Spinal cord (tissue), 10 donors: ENCODE data around the gene MTHFD1L. TPM values are rescaled to one million over a fixed set of nuclear protein-coding genes. Genes with fewer than 3 reads are reported as not detected.
A peak's percentile ranks its signal among the peaks of the same experiment; 100 is the strongest.

ENCODE experiments used
- DNase-seq, 6 donors: peaks; one replicate each; pipeline versions ENCODE4 v3.0.0 to v3.0.0-alpha.2; 2013 to 2015; ENCODE audit warnings: low spot score in 6 of 6, low read depth in 4 of 6
- H3K27ac ChIP-seq: one replicate; pipeline ENCODE4 v1.5.1; 2013; ENCODE audit warnings: low read depth, low read length, control low read depth
- H3K27me3 ChIP-seq: one replicate; pipeline ENCODE4 v1.6.1; 2013; ENCODE audit warnings: low read length; ENCODE audit not compliant: control insufficient read depth, insufficient read depth
- H3K36me3 ChIP-seq: one replicate; pipeline ENCODE4 v1.6.1; 2013; ENCODE audit warnings: low read length; ENCODE audit not compliant: control insufficient read depth, insufficient read depth
- H3K4me1 ChIP-seq: one replicate; pipeline ENCODE4 v1.6.1; 2013; ENCODE audit warnings: low read length; ENCODE audit not compliant: control insufficient read depth, insufficient read depth
- H3K4me3 ChIP-seq: one replicate; pipeline ENCODE4 v1.5.1; 2013; ENCODE audit warnings: low read depth, low read length, control low read depth
- H3K9me3 ChIP-seq: one replicate; pipeline ENCODE4 v1.6.1; 2013; ENCODE audit warnings: low read length; ENCODE audit not compliant: control insufficient read depth, insufficient read depth
- WGBS: methylation state at CpG from one replicate; pipeline ENCODE4 v1.1.5; 2013; ENCODE audit warnings: missing lambda C conversion rate; ENCODE audit not compliant: insufficient coverage; 5-methylcytosine and 5-hydroxymethylcytosine counted together
- polyA plus RNA-seq, 2 donors: library from polyadenylated mRNA; unstranded; fragments of 120-200 nt; gene quantifications; one replicate each; pipeline ENCODE4 v1.2.1, GENCODE V29; 2013; ENCODE audit not compliant: insufficient read length in 2 of 2
- total RNA-seq, 2 donors: library from RNA; depleted of rRNA in 1 of 2; stranded (reverse); fragments of 120-200 nt in 1 of 2; fragments of >200 nt in 1 of 2; gene quantifications; one replicate each; pipeline versions ENCODE4 v1.2.3 to v1.2.4, GENCODE V29; 2013 to 2014
- donor health status: healthy.

MTHFD1L gene
- total and polyA plus RNA-seq, 4 donors, result 15.0 to 21.6 (median 17.8) TPM

GRCh38 chr6:150907383-150907782, 41.9 kb downstream of the MTHFD1L start:
- no peak for DNase-seq
- no peak overlapping the region for H3K4me3 ChIP-seq
- H3K4me1 ChIP-seq, result peaks cover 4% of the 10 kb centered on the region
- H3K27me3 ChIP-seq, result no peaks in the 10 kb centered on the region
- WGBS, result 83% methylated on average over 3 of the region's 8 CpGs
- H3K27ac ChIP-seq, result peak overlapping the region; percentile 62
- no peaks in the 10 kb centered on the region for H3K9me3 ChIP-seq
- peaks cover 7% of the 10 kb centered on the region for H3K36me3 ChIP-seq

DNA sequence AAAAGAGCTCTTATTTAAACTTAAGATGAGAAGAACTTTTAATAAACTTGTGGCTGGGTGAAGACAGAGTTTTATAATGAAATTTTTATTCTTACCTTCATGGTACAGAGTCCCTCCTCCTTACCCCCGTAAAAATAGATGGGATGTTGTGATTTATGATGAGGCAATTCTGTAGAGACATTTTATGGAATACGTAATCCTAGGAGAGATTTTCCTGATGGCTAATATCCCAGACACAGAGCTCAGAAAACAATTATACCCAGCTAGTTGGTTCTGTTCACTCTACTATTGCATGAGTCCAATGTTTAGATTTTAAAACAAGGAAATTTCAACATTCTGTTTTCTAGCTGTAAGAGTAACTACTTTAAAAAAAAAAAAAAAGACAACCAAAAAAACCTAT, 43.4 kb downstream of the MTHFD1L start:
- Histone ChIP-seq H3K36me3 (peaks cover 10% of the 10 kb centered on the region), H3K4me1 (peaks cover 4% of the 10 kb centered on the region), H3K4me3 (no peak overlapping the region), H3K27me3 (no peaks in the 10 kb centered on the region), H3K27ac (no peak overlapping the region), H3K9me3 (no peaks in the 10 kb centered on the region)
- WGBS, result no CpG with 5 or more reads among the region's 2 CpGs
- no peak for DNase-seq

GRCh38 chr6:150910561-150910960, 45.1 kb downstream of the MTHFD1L start:
- Histone ChIP-seq H3K27ac (no peak overlapping the region), H3K4me1 (peaks cover 4% of the 10 kb centered on the region), H3K9me3 (no peaks in the 10 kb centered on the region), H3K36me3 (peaks cover 10% of the 10 kb centered on the region), H3K4me3 (no peak overlapping the region), H3K27me3 (no peaks in the 10 kb centered on the region)
- WGBS, result no CpG with 5 or more reads among the region's 2 CpGs
- DNase-seq, result no peak

GRCh38 chr6:150914372-150914771, 48.9 kb downstream of the MTHFD1L start:
- no peak for DNase-seq
- no peaks in the 10 kb centered on the region for H3K4me1 ChIP-seq
- no peaks in the 10 kb centered on the region for H3K27me3 ChIP-seq
- H3K9me3 ChIP-seq, result no peaks in the 10 kb centered on the region
- no peak overlapping the region for H3K4me3 ChIP-seq
- 100% methylated on average over 2 of the region's 6 CpGs for WGBS
- peaks cover 5% of the 10 kb centered on the region for H3K36me3 ChIP-seq
- no peak overlapping the region for H3K27ac ChIP-seq

- H3K4me1 ChIP-seq, result no peaks in the 10 kb centered on the region
- H3K36me3 ChIP-seq, result peaks cover 12% of the 10 kb centered on the region
- peak in 1 of 6 donors; percentile 33 for DNase-seq
- no peaks in the 10 kb centered on the region for H3K9me3 ChIP-seq
- no peak overlapping the region for H3K4me3 ChIP-seq
- no CpG with 5 or more reads among the region's 6 CpGs for WGBS
- no peak overlapping the region for H3K27ac ChIP-seq
- no peaks in the 10 kb centered on the region for H3K27me3 ChIP-seq
Observed at GRCh38 chr6:150915131-150915879, 49.8 kb downstream of the MTHFD1L start.

DNA sequence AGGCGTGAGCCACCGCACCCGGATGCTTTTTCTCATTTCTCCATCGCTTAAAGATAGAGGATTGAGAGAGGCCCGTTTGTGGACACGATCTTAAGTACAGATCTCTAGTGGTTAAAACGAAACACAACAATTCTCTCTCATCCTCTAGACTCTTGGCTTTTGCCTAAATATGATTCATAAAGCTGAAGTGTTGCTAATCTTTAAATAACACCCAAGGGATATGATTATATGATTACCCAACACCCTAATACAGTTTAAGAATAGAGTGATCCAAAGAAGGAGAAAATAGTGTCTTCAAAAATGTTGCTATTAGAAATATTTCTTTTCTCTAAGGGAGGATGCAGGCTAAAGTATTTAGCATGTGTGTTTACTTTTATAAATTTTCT, 50.4 kb downstream of the MTHFD1L start:
- no peaks in the 10 kb centered on the region for H3K4me1 ChIP-seq
- WGBS, result no CpG with 5 or more reads among the region's 7 CpGs
- no peak for DNase-seq
- no peak overlapping the region for H3K4me3 ChIP-seq
- no peaks in the 10 kb centered on the region for H3K27me3 ChIP-seq
- no peak overlapping the region for H3K27ac ChIP-seq
- H3K36me3 ChIP-seq, result peaks cover 12% of the 10 kb centered on the region
- H3K9me3 ChIP-seq, result no peaks in the 10 kb centered on the region

DNA sequence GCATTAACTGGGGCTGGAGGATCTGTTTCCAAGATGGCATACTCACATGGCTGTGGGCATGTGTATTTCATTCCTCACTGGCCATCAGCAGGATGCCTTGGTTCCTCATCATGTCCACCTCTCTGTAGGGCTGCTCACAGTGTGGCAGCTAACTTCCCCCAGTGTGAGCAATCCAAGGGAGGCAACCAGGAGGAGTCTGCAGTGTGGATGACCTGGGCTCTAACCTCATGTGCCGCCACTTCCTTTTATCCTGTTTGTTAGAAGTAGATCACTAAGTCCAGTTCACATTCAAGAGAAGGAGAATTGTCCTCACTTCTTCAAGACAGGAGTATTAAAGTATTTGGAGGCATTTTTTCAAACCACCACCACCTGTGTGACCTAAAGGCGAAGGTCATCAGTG, 54.4 kb downstream of the MTHFD1L start:
- Histone ChIP-seq H3K36me3 (peaks cover 15% of the 10 kb centered on the region), H3K27ac (no peak overlapping the region), H3K9me3 (no peaks in the 10 kb centered on the region), H3K4me1 (no peaks in the 10 kb centered on the region), H3K27me3 (no peaks in the 10 kb centered on the region), H3K4me3 (no peak overlapping the region)
- no peak for DNase-seq
- WGBS, result no CpG with 5 or more reads among the region's 2 CpGs

- Histone ChIP-seq H3K9me3 (no peaks in the 10 kb centered on the region), H3K4me3 (no peak overlapping the region), H3K27ac (no peak overlapping the region), H3K4me1 (no peaks in the 10 kb centered on the region), H3K36me3 (peaks cover 16% of the 10 kb centered on the region), H3K27me3 (no peaks in the 10 kb centered on the region)
- 100% methylated on average over 1 of the region's 2 CpGs for WGBS
- DNase-seq, result no peak
Observed at GRCh38 chr6:150922137-150922536, 56.6 kb downstream of the MTHFD1L start.

DNA sequence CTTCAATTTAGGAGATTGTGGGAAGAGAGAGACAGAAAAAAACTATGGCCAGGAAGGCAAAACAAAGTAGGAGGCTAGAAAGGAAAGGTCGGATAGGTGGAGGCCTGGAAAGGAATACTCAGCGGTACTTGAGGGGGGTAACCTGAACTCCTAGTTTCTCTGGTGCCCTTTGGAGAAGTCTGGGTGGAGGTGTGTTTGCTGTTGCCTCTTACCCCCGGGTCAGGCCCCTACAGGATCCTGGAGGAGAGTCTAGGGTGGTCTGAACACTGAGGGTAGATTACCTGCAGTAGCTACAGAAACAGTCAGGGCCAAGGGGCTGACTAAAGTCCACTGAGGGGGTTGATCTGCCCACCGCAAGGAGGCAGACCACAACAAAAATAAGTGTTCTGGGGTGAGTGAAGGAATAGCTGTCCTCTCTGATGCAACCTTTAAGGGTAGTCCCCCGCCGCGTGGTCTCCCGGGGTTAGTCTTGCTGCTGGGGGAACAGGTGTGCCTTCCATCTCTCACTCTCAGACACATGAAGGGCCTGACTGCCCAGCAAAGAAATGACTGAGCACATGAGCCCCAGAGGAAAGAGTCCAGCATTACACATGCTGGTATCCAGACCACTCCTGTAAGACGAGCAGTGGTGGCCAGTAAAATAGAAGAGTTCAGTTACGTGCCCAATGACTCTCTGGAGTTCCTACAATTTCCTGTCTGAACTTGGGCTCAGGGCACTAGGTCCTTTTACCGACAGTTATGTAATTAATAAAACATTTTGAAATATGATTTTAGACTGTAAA, 59.5 kb downstream of the MTHFD1L start:
- no peak for DNase-seq
- Histone ChIP-seq H3K9me3 (no peaks in the 10 kb centered on the region), H3K4me3 (no peak overlapping the region), H3K36me3 (peaks cover 8% of the 10 kb centered on the region), H3K27ac (no peak overlapping the region), H3K27me3 (no peaks in the 10 kb centered on the region), H3K4me1 (no peaks in the 10 kb centered on the region)
- 96% methylated on average over 10 of the region's 11 CpGs for WGBS

DNA sequence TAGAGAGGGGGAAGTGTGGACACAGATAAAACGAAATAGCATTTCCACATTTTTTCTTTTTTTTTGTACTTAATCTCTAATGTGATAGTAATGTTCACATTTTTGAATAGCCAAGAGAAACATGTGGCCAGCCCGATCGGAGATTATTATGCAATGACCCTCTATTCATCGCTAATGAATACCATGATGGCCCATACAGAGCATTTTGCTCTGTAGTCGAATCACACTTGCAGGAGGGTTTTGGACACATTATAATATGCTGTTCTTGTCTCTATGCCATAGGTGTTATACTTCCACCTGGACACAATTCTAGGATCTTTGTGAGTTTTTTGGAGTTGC, 60.1 kb downstream of the MTHFD1L start:
- H3K9me3 ChIP-seq, result no peaks in the 10 kb centered on the region
- no peaks in the 10 kb centered on the region for H3K4me1 ChIP-seq
- H3K27ac ChIP-seq, result no peak overlapping the region
- no peaks in the 10 kb centered on the region for H3K27me3 ChIP-seq
- H3K36me3 ChIP-seq, result peaks cover 8% of the 10 kb centered on the region
- no peak for DNase-seq
- WGBS, result no CpG with 5 or more reads among the region's 5 CpGs
- H3K4me3 ChIP-seq, result no peak overlapping the region
